A204.1 (cell line): ENCODE results near the gene TP73.
A peak's percentile ranks its signal among the peaks of the same experiment; 100 is the strongest.
"Not testable (repeated sequence)": the region's sequence is repeated elsewhere in the genome, so short reads cannot be mapped to it uniquely, and the experiment has no call there.

Experiments used
- FAIRE-seq: peaks from 2 replicates; lab custom pipeline; 2012; peaks lifted over from hg19 to GRCh38; lab: Jason Lieb, UNC

Gene TP73

GRCh38 chr1:3618881-3619671 is 33.2 kb upstream of the TP73 start:
- FAIRE-seq, result no peak

DNA sequence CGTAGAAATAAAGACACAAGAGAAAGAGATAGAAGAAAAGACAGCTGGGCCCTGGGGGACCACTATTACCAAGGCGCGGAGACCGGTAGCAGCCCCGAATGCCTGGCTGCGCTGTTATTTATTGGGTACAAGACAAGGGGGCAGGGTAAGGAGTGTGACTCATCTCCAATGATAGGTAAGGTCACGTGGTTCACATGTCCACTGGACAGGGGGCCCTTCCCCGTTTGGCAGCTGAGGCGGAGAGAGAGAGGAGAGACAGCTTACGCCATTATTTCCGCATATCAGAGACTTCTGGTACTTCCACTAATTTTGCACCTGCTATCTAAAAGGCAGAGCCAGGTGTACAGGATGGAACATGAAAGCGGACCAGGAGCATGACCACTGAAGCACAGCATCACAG is 31.6 kb upstream of the TP73 start:
- no peak for FAIRE-seq

- peak; percentile 41 for FAIRE-seq
These were observed 31.1 kb upstream of the TP73 start for GRCh38 chr1:3621151-3621671.

DNA sequence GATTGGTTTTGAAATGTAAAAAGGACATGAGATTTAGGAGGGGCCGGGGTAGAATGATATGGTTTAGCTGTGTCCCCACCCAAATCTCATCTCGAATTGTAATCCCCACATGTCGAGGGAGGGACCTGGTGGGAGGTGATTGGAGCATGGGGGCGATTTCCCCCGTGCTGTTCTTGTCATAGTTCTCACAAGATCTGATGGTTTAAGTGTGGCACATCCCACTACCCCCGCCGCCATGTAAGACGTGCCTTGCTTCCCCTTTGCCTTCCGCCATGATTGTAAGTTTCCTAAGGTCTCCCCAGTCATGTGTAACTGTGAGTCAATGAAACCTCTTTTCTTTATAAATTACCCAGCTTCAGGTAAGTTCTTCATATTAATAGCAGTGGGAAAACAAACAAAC is 30.2 kb upstream of the TP73 start:
- not testable (repeated sequence) for FAIRE-seq

- FAIRE-seq, result no peak
These were observed 28.7 kb upstream of the TP73 start for GRCh38 chr1:3623441-3624199.

- FAIRE-seq, result peak; percentile 46
These were observed 27.8 kb upstream of the TP73 start, which contains the start of gene TPRG1L for GRCh38 chr1:3624200-3625136. Gene TPRG1L (plus strand): TSS chr1:3625015. CDS start chr1:3625073, 58 bp downstream.

DNA sequence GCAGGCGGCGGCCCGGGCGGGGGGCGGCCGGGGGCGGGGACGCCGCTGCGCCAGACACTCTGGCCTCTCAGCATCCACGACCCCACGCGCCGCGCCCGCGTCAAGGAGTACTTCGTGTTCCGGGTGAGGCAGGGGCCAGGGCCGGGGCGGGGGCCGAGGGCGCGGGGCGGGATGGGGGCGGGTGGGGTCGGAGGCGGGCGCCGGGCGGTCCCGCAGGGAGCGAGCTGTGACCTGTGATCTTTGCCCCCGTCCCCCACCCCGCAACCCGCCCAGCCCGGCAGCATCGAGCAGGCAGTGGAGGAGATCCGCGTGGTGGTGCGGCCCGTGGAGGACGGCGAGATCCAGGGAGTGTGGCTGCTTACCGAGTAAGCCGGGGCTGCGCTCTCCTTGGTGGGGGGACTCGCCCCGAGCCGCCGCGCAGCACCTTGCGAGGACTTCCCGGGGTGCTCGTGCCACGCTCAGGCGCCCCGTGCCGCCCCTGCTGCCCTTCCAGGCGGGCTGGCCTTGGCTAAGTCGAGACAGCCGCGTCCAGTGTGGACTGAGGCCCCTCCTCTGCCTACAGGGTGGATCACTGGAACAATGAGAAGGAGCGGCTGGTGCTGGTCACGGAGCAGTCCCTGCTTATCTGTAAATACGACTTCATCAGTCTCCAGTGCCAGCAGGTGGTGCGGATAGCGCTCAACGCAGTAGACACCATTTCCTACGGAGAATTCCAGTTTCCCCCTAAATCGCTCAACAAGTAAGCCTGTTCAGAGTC is 27.0 kb upstream of the TP73 start:
- FAIRE-seq, result no peak

GRCh38 chr1:3626025-3626424 is 26.3 kb upstream of the TP73 start:
- no peak for FAIRE-seq

- FAIRE-seq, result no peak
These were observed 24.6 kb upstream of the TP73 start for GRCh38 chr1:3627515-3628253.

DNA sequence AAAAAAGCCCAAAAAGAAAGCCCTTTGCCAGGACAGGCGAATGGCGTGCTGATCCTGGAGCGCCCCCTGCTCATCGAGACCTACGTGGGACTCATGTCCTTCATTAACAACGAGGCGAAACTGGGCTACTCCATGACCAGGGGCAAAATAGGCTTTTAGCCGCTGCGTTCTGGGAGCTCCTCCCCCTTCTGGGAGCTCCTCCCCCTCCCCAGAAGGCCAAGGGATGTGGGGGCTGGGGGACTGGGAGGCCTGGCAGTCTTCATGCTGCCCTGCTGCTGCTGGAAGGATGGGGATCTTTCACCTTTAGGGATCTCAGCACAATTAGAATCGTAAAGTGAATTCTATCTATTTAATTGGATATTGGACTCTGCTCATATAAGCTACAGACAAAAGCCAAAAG is 23.9 kb upstream of the TP73 start:
- FAIRE-seq, result no peak

DNA sequence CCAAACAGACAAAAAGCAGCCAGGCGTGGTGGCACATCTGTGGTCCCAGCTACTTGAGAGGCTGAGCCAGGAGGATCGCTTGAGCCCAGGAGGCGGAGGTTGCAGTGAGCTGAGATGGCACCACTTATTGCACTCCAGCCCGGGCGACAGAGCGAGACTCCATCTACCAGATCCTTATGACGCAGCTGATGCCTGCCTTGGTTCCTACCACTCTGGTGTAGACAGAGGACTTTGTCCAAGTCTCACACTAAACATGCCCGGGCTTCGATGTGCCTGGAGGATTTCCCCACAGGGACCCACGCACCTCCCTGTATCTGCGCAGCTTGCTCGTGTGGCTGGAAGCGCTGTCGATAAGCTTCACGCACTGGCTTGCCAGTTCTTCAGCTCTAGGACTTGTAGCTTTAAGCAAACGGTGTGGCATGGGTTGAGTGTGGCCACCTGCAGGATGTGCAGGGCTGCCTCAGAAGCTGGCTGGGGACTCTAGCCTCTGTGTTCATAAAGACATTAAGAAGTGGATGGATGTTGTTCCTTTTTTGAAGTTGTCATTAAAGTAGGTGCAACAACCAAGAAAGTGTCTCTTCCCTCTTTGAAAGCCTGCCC is 22.7 kb upstream of the TP73 start:
- FAIRE-seq, result no peak

- FAIRE-seq, result no peak
These were observed 22.1 kb upstream of the TP73 start for GRCh38 chr1:3630161-3630611.

DNA sequence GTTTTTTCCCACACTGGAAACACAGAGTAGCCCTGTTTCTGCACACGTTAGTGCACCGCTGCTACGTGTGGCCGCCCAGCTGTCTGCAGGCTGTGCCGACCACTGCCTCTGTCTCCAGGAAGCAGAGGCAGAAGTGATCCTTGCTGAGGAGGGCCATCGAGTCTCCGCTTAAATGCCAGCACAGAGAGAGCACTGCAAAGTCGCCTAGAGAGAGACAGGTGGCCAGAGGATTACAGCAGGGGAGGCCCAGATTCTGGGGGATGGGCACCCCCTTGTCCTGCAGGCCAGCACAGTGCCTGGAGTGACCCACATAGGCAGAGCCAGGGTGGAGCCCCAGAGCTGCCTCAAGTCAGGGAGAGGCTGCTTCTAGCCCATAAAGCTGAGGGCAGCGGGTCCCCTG is 21.4 kb upstream of the TP73 start:
- FAIRE-seq, result no peak

- no peak for FAIRE-seq
These were observed 20.7 kb upstream of the TP73 start for GRCh38 chr1:3631320-3632260.

DNA sequence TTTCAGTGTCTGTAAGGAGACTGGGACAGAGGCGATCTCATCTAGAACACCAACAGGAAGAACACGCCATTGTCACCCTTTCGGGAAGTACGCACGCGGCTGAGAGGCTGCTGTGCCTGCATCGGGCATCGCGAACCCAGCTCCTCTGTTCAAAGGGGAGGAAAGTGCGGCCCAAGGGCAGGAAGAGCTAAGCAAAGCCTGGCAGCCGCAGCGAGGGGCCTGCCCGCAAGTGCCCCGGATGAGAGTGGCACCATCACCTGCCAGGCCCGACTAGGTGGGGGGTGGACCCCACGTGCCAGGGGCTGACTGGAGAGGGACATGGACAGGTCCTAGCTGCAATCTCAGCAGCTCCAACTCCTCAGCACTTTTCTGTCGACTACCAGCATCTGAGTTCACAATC is 20.0 kb upstream of the TP73 start:
- FAIRE-seq, result no peak

DNA sequence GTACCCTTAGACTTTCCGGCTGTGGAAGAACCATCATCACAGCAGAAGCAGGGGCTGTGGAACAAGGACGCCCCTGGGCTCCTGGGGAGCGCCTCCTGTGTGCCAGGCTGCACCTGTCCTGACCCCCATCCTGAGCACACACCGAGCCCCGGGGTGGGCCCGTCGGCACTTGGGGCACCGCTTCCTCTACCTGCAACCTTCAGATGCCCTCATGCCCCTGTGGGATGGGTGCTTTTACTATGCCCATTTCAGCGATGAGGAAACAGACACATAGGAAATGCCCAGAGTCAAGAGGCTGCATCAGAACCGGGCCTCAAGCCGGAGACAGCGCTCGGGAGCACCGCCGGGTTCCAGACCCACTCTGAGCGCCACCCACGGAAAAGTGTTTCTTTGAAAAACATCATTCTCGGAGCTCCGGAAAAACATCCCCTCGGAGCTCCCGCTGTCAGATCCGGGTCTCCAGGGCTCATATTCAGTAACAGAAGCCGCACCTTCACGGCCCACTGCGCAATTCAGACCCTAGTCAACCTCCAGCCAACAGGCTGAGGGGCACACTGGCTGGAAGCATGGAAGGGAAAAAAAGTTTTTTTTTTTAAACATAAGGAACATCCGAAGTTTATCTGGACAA is 19.5 kb upstream of the TP73 start:
- no peak for FAIRE-seq

GRCh38 chr1:3633344-3634058 is 18.8 kb upstream of the TP73 start:
- FAIRE-seq, result no peak
